HepG2 (cell line): Measurements from ENCODE around the gene PEX19. TPM values are rescaled to one million over a fixed set of nuclear protein-coding genes. Genes with fewer than 3 reads are reported as not detected.

ENCODE experiments used
- ATAC-seq: fragments of 200-7000 bp; cut with Tn5 transposase; 3 replicates; pipeline ENCODE4 v1.9.1; 2020; ENCODE audit warnings: mild to moderate bottlenecking, moderate library complexity
- BruUV-seq: library from RNA; stranded (reverse); fragments of 400-500 nt; replicated peaks from 2 replicates; lab custom pipeline; 2021; lab: Mats Ljungman, UMichigan
- CTCF ChIA-PET: fragments of 300-600 bp; formaldehyde crosslinking; extraction: SDS; loops from one replicate; lab custom pipeline; 2021; ENCODE audit warnings: low total read pairs, inconsistent platforms, low intra/inter-chr PET ratio; lab: Yijun Ruan, JAX
- POLR2A ChIA-PET: fragments of 350-600 bp; sonication (Branson Sonifier 250); formaldehyde crosslinking; loops from one replicate; lab custom pipeline; 2020; ENCODE audit warnings: antibody characterized with exemption, inconsistent platforms; lab: Yijun Ruan, JAX
- DNase-seq: peaks from one replicate; pipeline ENCODE4 v3.0.0-alpha.2; 2015; ENCODE audit warnings: low spot score
- FAIRE-seq: peaks from 3 replicates; lab custom pipeline; 2011; peaks lifted over from hg19 to GRCh38; lab: Jason Lieb, UNC
- H2AFZ ChIP-seq: one replicate; pipeline ENCODE4 v1.6.1; 2011; ENCODE audit warnings: low read length, inconsistent platforms
- H3K27ac ChIP-seq: fragments of 300-600 bp; 3 replicates; pipeline ENCODE4 v1.8.0; 2011; ENCODE audit warnings: mixed run types, mild to moderate bottlenecking, mixed read lengths, low read length, inconsistent platforms; ENCODE audit not compliant: insufficient read depth; ENCODE audit errors: extremely low read length
- H3K27me3 ChIP-seq, 2 experiments: fragments of 200-600 bp in 1 of 2; 2 replicates in 1 of 2; 3 replicates in 1 of 2; pipeline versions ENCODE4 v1.6.0 to v1.8.0; 2011; ENCODE audit warnings: low read length in 2 of 2, mild to moderate bottlenecking in 2 of 2, moderate library complexity in 2 of 2, inconsistent platforms in 1 of 2; ENCODE audit not compliant: insufficient read depth in 2 of 2, control insufficient read depth in 1 of 2
- H3K36me3 ChIP-seq, 2 experiments: fragments of 200-600 bp in 1 of 2; replicated peaks in 1 of 2; 2 replicates in 1 of 2; 3 replicates in 1 of 2; pipeline versions ENCODE4 v1.5.1 to v1.8.0; 2011; ENCODE audit warnings: low read length in 2 of 2, inconsistent platforms in 1 of 2; ENCODE audit not compliant: insufficient read depth in 2 of 2, control insufficient read depth in 1 of 2
- H3K4me1 ChIP-seq: 2 replicates; pipeline ENCODE4 v1.5.1; 2012; ENCODE audit warnings: low read length, inconsistent platforms; ENCODE audit not compliant: insufficient read depth
- H3K4me2 ChIP-seq: 2 replicates; pipeline ENCODE4 v1.6.0; 2011; ENCODE audit warnings: low read depth, low read length, inconsistent platforms
- H3K4me3 ChIP-seq, 3 experiments: fragments of 200-600 bp in 1 of 3; sonication (generic), shearing (Covaris generic) in 1 of 3; replicated peaks in 1 of 3; 2 replicates each; pipeline ENCODE4 v1.5.1; 2011 to 2016; ENCODE audit warnings: low read length in 3 of 3, inconsistent platforms in 2 of 3, low read depth in 2 of 3, mild to moderate bottlenecking in 2 of 3, control low read depth in 1 of 3, mixed read lengths in 1 of 3; ENCODE audit not compliant: insufficient read depth in 1 of 3
- H3K79me2 ChIP-seq: one replicate; pipeline ENCODE4 v1.6.1; 2011; ENCODE audit warnings: low read length, inconsistent platforms; ENCODE audit not compliant: insufficient read depth
- H3K9ac ChIP-seq: 2 replicates; pipeline ENCODE4 v1.6.0; 2011; ENCODE audit warnings: mild to moderate bottlenecking, low read depth, low read length, inconsistent platforms; ENCODE audit not compliant: insufficient read depth
- H3K9me3 ChIP-seq: 2 replicates; pipeline ENCODE4 v1.5.1; 2012; ENCODE audit warnings: mild to moderate bottlenecking, low read length
- H4K20me1 ChIP-seq: 2 replicates; pipeline ENCODE4 v1.6.0; 2011; ENCODE audit warnings: inconsistent platforms, mild to moderate bottlenecking, low read length, moderate library complexity; ENCODE audit not compliant: insufficient read depth
- MAFF ChIP-seq: IDR thresholded peaks from 2 replicates; pipeline ENCODE4 v1.6.1; 2011; ENCODE audit warnings: low read depth, low read length, improper control_type of control experiment
- MAFK ChIP-seq, 2 experiments: IDR thresholded peaks in 1 of 2; conservative IDR thresholded peaks in 1 of 2; 2 replicates each; pipeline ENCODE4 v1.6.1; 2011; ENCODE audit warnings: improper control_type of control experiment in 2 of 2, low read length in 2 of 2
- ZFP36L1 ChIP-seq: sonication (generic); formaldehyde crosslinking; IDR thresholded peaks from 2 replicates; pipeline ENCODE4 v1.8.0; 2022; ENCODE audit warnings: mild to moderate bottlenecking, missing genetic modification reagents, moderate library complexity
- ZNF367 ChIP-seq: sonication (generic); formaldehyde crosslinking; IDR thresholded peaks from 2 replicates; pipeline ENCODE4 v1.4.0; 2020; ENCODE audit warnings: missing genetic modification reagents, borderline replicate concordance
- ZNF567 ChIP-seq: sonication (generic); formaldehyde crosslinking; IDR thresholded peaks from 2 replicates; pipeline ENCODE4 v1.8.1; 2023; ENCODE audit warnings: mild to moderate bottlenecking, missing genetic modification reagents, borderline replicate concordance
- ZNF614 ChIP-seq: IDR thresholded peaks from 2 replicates; pipeline ENCODE4 v1.6.1; 2018; ENCODE audit warnings: missing biosample characterization, missing genetic modification reagents, inconsistent platforms, borderline replicate concordance
- in situ Hi-C: cut with HindIII; loops from 2 replicates; pipeline ENCODE4 v1.10.0; 2017; ENCODE audit warnings: low pct_unique_long_range_greater_than_20kb; ENCODE audit not compliant: extremely low pct_ligation_motif_present
- intact Hi-C: fragments of 100-400 bp; cut with micrococcal nuclease; formaldehyde crosslinking; loops from one replicate; pipeline ENCODE4 v1.10.0; 2022; ENCODE audit not compliant: unreplicated experiment
- polyA plus RNA-seq, 8 experiments: library from polyadenylated mRNA; depleted of rRNA in 3 of 8; stranded (reverse) in 7 of 8; unstranded in 1 of 8; fragments of >200 nt; fragmentation: Illumina TruSeq in 4 of 8; extraction: Trizol in 4 of 8; gene quantifications; 2 replicates each; pipeline versions ENCODE4 v1.2.1 to v1.2.3, GENCODE V29; 2011 to 2016; ENCODE audit warnings: low read depth in 4 of 8, missing spikeins in 1 of 8, mixed read lengths in 1 of 8; ENCODE audit not compliant: insufficient read depth in 1 of 8
- total RNA-seq, 5 experiments: library from RNA; depleted of rRNA; stranded (reverse); fragments of >200 nt; fragmentation: Illumina TruSeq; extraction: Trizol; gene quantifications; 2 replicates each; pipeline ENCODE4 v1.2.3, GENCODE V29; 2016; ENCODE audit warnings: low read depth in 1 of 5
- TF ChIP-seq, protein P1 (sequence below): sonication (generic); formaldehyde crosslinking; IDR thresholded peaks from 2 replicates; pipeline ENCODE4 v1.5.1; 2020; ENCODE audit warnings: missing genetic modification reagents, mild to moderate bottlenecking, borderline replicate concordance

PEX19 gene
- total and polyA plus RNA-seq, 2 of the 13 experiments (the other 11 are each of a cell fraction or from before 2014, with no cell fraction given) = 47.0 to 51.8 TPM

- TF ChIP-seq, protein P1, sequence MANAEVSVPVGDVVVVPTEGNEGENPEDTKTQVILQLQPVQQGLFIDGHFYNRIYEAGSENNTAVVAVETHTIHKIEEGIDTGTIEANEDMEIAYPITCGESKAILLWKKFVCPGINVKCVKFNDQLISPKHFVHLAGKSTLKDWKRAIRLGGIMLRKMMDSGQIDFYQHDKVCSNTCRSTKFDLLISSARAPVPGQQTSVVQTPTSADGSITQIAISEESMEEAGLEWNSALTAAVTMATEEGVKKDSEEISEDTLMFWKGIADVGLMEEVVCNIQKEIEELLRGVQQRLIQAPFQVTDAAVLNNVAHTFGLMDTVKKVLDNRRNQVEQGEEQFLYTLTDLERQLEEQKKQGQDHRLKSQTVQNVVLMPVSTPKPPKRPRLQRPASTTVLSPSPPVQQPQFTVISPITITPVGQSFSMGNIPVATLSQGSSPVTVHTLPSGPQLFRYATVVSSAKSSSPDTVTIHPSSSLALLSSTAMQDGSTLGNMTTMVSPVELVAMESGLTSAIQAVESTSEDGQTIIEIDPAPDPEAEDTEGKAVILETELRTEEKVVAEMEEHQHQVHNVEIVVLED (CRISPR knock-in tag) = peak; percentile 32; the same call in 1 of the 2 replicates
- TF ChIP-seq ZFP36L1 (peak; percentile 22; the same call in 1 of the 2 replicates), ZNF367 (peak; percentile 100)
These were observed at the start of gene PEX19 (continued) for GRCh38 chr1:160284782-160285344.

DNA sequence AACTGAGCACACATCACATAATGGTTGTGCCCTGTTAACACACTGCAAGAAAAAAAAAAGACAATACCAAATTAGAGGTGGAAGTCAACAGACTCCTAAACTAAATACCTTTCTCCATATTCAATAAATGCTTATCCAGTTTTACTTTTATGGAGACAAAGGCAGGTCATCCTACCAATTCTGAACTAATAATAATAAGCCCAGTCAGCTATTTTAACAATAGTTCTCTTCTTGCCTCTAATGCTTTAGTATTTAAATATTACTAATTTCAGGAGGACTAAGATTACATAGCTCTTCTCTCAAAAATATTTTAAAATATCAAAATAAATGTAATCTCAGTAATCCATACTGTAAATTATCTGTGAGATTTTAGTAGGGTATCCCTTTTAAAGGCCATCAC is 47.6 kb upstream of the PEX19 start:
- FAIRE-seq (no peak), DNase-seq (no peak), ATAC-seq (no peak)
- Histone ChIP-seq H3K9me3 (no peaks in the 10 kb centered on the region), H3K4me3 (no peak overlapping the region), H3K79me2 (peaks cover 10% of the 10 kb centered on the region), H3K36me3 (peaks cover 25 to 81% of the 10 kb centered on the region in 2 experiments), H3K9ac (no peak overlapping the region), H3K4me1 (no peaks in the 10 kb centered on the region), H3K27me3 (no peaks in the 10 kb centered on the region), H4K20me1 (peaks cover 13% of the 10 kb centered on the region), H3K4me2 (no peak overlapping the region), H3K27ac (no peak overlapping the region), H2AFZ (no peak overlapping the region)
- intact Hi-C loops (no loop called here), in situ Hi-C loops (no loop called here)
- TF ChIP-seq ZNF567 (CRISPR knock-in tag) (no peak), MAFF (peak; percentile 85), ZNF614 (CRISPR knock-in tag) (no peak), MAFK (conservative IDR thresholded peaks at IDR 0.05 in 1 of 2, IDR thresholded peaks at IDR 0.05 in 1 of 2; ENCODE audit: low read length in 2 of 2) (peak; percentile 73 to 92)
- ChIA-PET CTCF (no interaction called here), POLR2A (no interaction called here)
- BruUV-seq = no TSS peak
